H9 (cell line): Measurements from ENCODE around the gene RPL38. TPM values are rescaled to one million over a fixed set of nuclear protein-coding genes. Genes with fewer than 3 reads are reported as not detected.

ENCODE experiments used
- DNase-seq: peaks from one replicate; pipeline ENCODE4 v3.0.0-alpha.2; 2017
- H2AFZ ChIP-seq: one replicate; pipeline ENCODE4 v1.6.1; 2013; ENCODE audit warnings: mild to moderate bottlenecking, low read length, control low read depth, moderate library complexity
- H2AK5ac ChIP-seq: 2 replicates; pipeline ENCODE4 v1.6.1; 2013; ENCODE audit warnings: low read length, control low read depth, mixed read lengths; ENCODE audit not compliant: insufficient read length
- H2BK120ac ChIP-seq: one replicate; pipeline ENCODE4 v1.6.1; 2013; ENCODE audit warnings: low read depth, mild to moderate bottlenecking, low read length, control low read depth, inconsistent platforms; ENCODE audit not compliant: poor library complexity, severe bottlenecking
- H2BK12ac ChIP-seq: 2 replicates; pipeline ENCODE4 v1.6.1; 2013; ENCODE audit warnings: low read length, control low read depth, mixed read lengths, low read depth; ENCODE audit not compliant: insufficient read length
- H2BK15ac ChIP-seq: 2 replicates; pipeline ENCODE4 v1.6.1; 2013; ENCODE audit warnings: low read depth, low read length, control low read depth
- H2BK20ac ChIP-seq: one replicate; pipeline ENCODE4 v1.6.1; 2013; ENCODE audit warnings: low read depth, mild to moderate bottlenecking, low read length, control low read depth, inconsistent platforms; ENCODE audit not compliant: poor library complexity, severe bottlenecking
- H2BK5ac ChIP-seq: 2 replicates; pipeline ENCODE4 v1.6.1; 2013; ENCODE audit warnings: low read length, control low read depth, mixed read lengths; ENCODE audit not compliant: insufficient read length
- H3K14ac ChIP-seq: 2 replicates; pipeline ENCODE4 v1.6.1; 2013; ENCODE audit warnings: low read length, control low read depth; ENCODE audit not compliant: insufficient read depth
- H3K18ac ChIP-seq: 2 replicates; pipeline ENCODE4 v1.6.1; 2013; ENCODE audit warnings: low read depth, mild to moderate bottlenecking, mixed read lengths, low read length, control low read depth; ENCODE audit not compliant: insufficient read length
- H3K23ac ChIP-seq: 2 replicates; pipeline ENCODE4 v1.6.1; 2013; ENCODE audit warnings: low read length, control low read depth, mixed read lengths, low read depth; ENCODE audit not compliant: insufficient read length
- H3K23me2 ChIP-seq: 2 replicates; pipeline ENCODE4 v1.6.1; 2013; ENCODE audit warnings: low read depth, mild to moderate bottlenecking, mixed read lengths, low read length, control low read depth; ENCODE audit not compliant: insufficient read length, poor library complexity, severe bottlenecking
- H3K27ac ChIP-seq: 2 replicates; pipeline ENCODE4 v1.5.1; 2013; ENCODE audit warnings: low read length, control low read depth, mixed read lengths, low read depth; ENCODE audit not compliant: insufficient read length
- H3K27me3 ChIP-seq: 2 replicates; pipeline ENCODE4 v1.6.1; 2013; ENCODE audit warnings: low read length, control low read depth, inconsistent platforms; ENCODE audit not compliant: insufficient read depth
- H3K4ac ChIP-seq: 2 replicates; pipeline ENCODE4 v1.6.1; 2013; ENCODE audit warnings: low read depth, mild to moderate bottlenecking, control low read depth, inconsistent platforms, low read length, moderate library complexity
- H3K4me1 ChIP-seq: 2 replicates; pipeline ENCODE4 v1.6.1; 2013; ENCODE audit warnings: low read length, control low read depth, inconsistent platforms; ENCODE audit not compliant: insufficient read depth
- H3K4me2 ChIP-seq: 2 replicates; pipeline ENCODE4 v1.6.1; 2013; ENCODE audit warnings: low read length, control low read depth, mixed read lengths; ENCODE audit not compliant: insufficient read length, insufficient read depth
- H3K56ac ChIP-seq: 2 replicates; pipeline ENCODE4 v1.6.1; 2013; ENCODE audit warnings: low read depth, mild to moderate bottlenecking, mixed read lengths, low read length, control low read depth; ENCODE audit not compliant: insufficient read length
- H3K79me1 ChIP-seq: 2 replicates; pipeline ENCODE4 v1.6.1; 2013; ENCODE audit warnings: low read depth, mild to moderate bottlenecking, moderate library complexity, low read length, control low read depth, inconsistent platforms; ENCODE audit not compliant: insufficient read depth, poor library complexity, severe bottlenecking
- H3K79me2 ChIP-seq: 2 replicates; pipeline ENCODE4 v1.6.1; 2013; ENCODE audit warnings: low read length, control low read depth, inconsistent platforms; ENCODE audit not compliant: insufficient read depth
- H3K9ac ChIP-seq: 2 replicates; pipeline ENCODE4 v1.6.1; 2013; ENCODE audit warnings: low read length, control low read depth, mixed read lengths; ENCODE audit not compliant: insufficient read length; ENCODE audit errors: extremely low read depth
- H3K9me3 ChIP-seq: one replicate; pipeline ENCODE4 v1.6.1; 2013; ENCODE audit warnings: low read depth, low read length, inconsistent platforms; ENCODE audit not compliant: control insufficient read depth
- H3T11ph ChIP-seq: one replicate; pipeline ENCODE4 v1.6.1; 2013; ENCODE audit warnings: mild to moderate bottlenecking, low read length, control low read depth, inconsistent platforms
- H4K20me1 ChIP-seq: one replicate; pipeline ENCODE4 v1.6.1; 2013; ENCODE audit not compliant: control insufficient read depth, insufficient read length, insufficient read depth
- H4K5ac ChIP-seq: 2 replicates; pipeline ENCODE4 v1.6.1; 2013; ENCODE audit warnings: low read depth, mild to moderate bottlenecking, mixed read lengths, low read length, control low read depth; ENCODE audit not compliant: insufficient read length
- H4K8ac ChIP-seq: replicated peaks from 2 replicates; pipeline ENCODE4 v1.6.1; 2013; ENCODE audit warnings: low read length, control low read depth, mixed read lengths, low read depth; ENCODE audit not compliant: insufficient read length
- H4K91ac ChIP-seq: 2 replicates; pipeline ENCODE4 v1.6.1; 2013; ENCODE audit warnings: low read depth, mild to moderate bottlenecking, moderate library complexity, mixed read lengths, low read length, control low read depth; ENCODE audit not compliant: insufficient read length
- H3K27ac Mint-ChIP-seq, 3 experiments: 2 replicates in 2 of 3; 3 replicates in 1 of 3; pipeline ENCODE4 v1.8.0; 2020 to 2021; ENCODE audit warnings: mixed read lengths in 3 of 3, mild to moderate bottlenecking in 1 of 3, moderate library complexity in 1 of 3
- H3K27me3 Mint-ChIP-seq: 2 replicates; pipeline ENCODE4 v1.8.0; 2021; ENCODE audit warnings: low read depth, mild to moderate bottlenecking, moderate library complexity, mixed read lengths
- H3K36me3 Mint-ChIP-seq, 3 experiments: 2 replicates in 2 of 3; 3 replicates in 1 of 3; pipeline ENCODE4 v1.8.0; 2020 to 2021; ENCODE audit warnings: low read depth in 3 of 3, mixed read lengths in 3 of 3; ENCODE audit not compliant: insufficient read depth in 1 of 3
- H3K4me1 Mint-ChIP-seq, 2 experiments: 2 replicates each; pipeline ENCODE4 v1.8.0; 2020; ENCODE audit warnings: mixed read lengths in 2 of 2
- H3K4me3 Mint-ChIP-seq, 2 experiments: 2 replicates in 1 of 2; 3 replicates in 1 of 2; pipeline ENCODE4 v1.8.0; 2020 to 2021; ENCODE audit warnings: mild to moderate bottlenecking in 2 of 2, mixed read lengths in 2 of 2, moderate library complexity in 1 of 2
- H3K9me3 Mint-ChIP-seq, 2 experiments: 2 replicates in 1 of 2; 3 replicates in 1 of 2; pipeline ENCODE4 v1.8.0; 2020; ENCODE audit warnings: mild to moderate bottlenecking in 2 of 2, mixed read lengths in 2 of 2, moderate library complexity in 1 of 2
- CTCF ChIP-seq: fragments of 200-600 bp; sonication (generic); conservative IDR thresholded peaks from 3 replicates; pipeline ENCODE4 v1.8.0; 2021; ENCODE audit warnings: antibody characterized with exemption, mild to moderate bottlenecking
- WGBS: extraction: QIAGEN DNeasy Blood & Tissue Kit; methylation state at CpG from one replicate; pipeline ENCODE4 v1.1.7; 2013; ENCODE audit warnings: missing lambda C conversion rate, low lambda C conversion rate, mixed read lengths; ENCODE audit not compliant: insufficient read length; ENCODE audit errors: extremely low coverage; 5-methylcytosine and 5-hydroxymethylcytosine counted together
- total RNA-seq: library from RNA; stranded (reverse); gene quantifications from 2 replicates; pipeline ENCODE4 v1.2.1, GENCODE V29; 2021

Gene RPL38
- total RNA-seq, 1 experiment from 2014 or later: 1,358 TPM

GRCh38 chr17:74199306-74200092 lies 4.0 kb upstream of the RPL38 start:
- H3K9me3 ChIP-seq: no peaks in the 10 kb centered on the region
- no peak overlapping the region; the same call in 1 of the 2 replicates for H3K14ac ChIP-seq
- H3K4me1 Mint-ChIP-seq: peaks cover 6 to 22% of the 10 kb centered on the region in 2 experiments
- no peak overlapping the region for H3K27ac ChIP-seq
- DNase-seq: peak; percentile 89
- peak overlapping the region; percentile 11 to 34; a peak in 3 of 5 replicates for H3K4me3 Mint-ChIP-seq
- peak overlapping the region; percentile 2 for H3K4me2 ChIP-seq
- H3K4ac ChIP-seq: no peak overlapping the region
- H2BK12ac ChIP-seq: no peak overlapping the region
- no peak overlapping the region for H2BK20ac ChIP-seq
- H3K27ac Mint-ChIP-seq: no peak overlapping the region
- H3K79me2 ChIP-seq: peaks cover 6% of the 10 kb centered on the region; the same call in 1 of the 2 replicates
- H2AK5ac ChIP-seq: no peak overlapping the region
- H3K56ac ChIP-seq: no peak overlapping the region
- no peak overlapping the region for H4K8ac ChIP-seq
- peaks cover 7 to 10% (median 10%) of the 10 kb centered on the region in 3 experiments for H3K36me3 Mint-ChIP-seq
- no peaks in the 10 kb centered on the region for H4K20me1 ChIP-seq
- peaks cover 3% of the 10 kb centered on the region in 2 experiments; a peak in 3 of 5 replicates for H3K9me3 Mint-ChIP-seq
- H3K4me1 ChIP-seq: no peaks in the 10 kb centered on the region
- peak; percentile 99 for TF ChIP-seq CTCF
- no CpG with 5 or more reads among the region's 35 CpGs for WGBS
- no peaks in the 10 kb centered on the region; the same call in 1 of the 2 replicates for H3K27me3 ChIP-seq
- H3K23ac ChIP-seq: no peak overlapping the region
- H3K18ac ChIP-seq: no peak overlapping the region
- H2AFZ ChIP-seq: peak overlapping the region; percentile 88
- no peak overlapping the region for H4K5ac ChIP-seq
- H3K27me3 Mint-ChIP-seq: peaks cover 57% of the 10 kb centered on the region
- no peak overlapping the region for H2BK120ac ChIP-seq
- no peak overlapping the region for H2BK15ac ChIP-seq
- no peak overlapping the region for H3T11ph ChIP-seq
- H3K23me2 ChIP-seq: peaks cover 2% of the 10 kb centered on the region
- no peak overlapping the region for H4K91ac ChIP-seq
- no peak overlapping the region for H2BK5ac ChIP-seq
- H3K9ac ChIP-seq: no peak overlapping the region
- no peaks in the 10 kb centered on the region for H3K79me1 ChIP-seq
